Left hindlimb (tissue), 1 donor: ENCODE data around the gene KIF26A.

Experiments
- DNase-seq: peaks from one replicate; pipeline ENCODE4 v3.0.0-alpha.2; 2018

KIF26A gene

DNA sequence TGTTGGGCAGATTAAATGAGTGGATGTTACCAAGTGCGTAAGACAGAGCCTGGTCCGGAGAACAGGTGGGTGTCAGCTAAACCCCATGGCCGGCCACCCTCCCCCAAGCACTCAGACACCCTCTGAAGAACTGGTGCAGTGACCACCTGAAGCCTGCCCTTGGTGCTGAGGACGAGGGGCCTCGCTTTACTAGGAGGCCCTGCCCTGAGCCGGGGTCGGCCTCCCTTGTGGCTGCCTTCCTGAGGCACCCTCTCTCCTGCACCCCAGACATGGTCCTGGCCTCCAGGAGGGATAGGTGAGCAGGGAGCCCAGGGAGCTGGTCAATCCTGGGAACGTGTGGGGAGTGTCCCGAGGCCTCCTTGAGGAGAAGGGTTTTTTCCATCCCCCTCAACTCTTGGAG, 4.9 kb upstream of the KIF26A start:
- DNase-seq = peak; percentile 12

DNA sequence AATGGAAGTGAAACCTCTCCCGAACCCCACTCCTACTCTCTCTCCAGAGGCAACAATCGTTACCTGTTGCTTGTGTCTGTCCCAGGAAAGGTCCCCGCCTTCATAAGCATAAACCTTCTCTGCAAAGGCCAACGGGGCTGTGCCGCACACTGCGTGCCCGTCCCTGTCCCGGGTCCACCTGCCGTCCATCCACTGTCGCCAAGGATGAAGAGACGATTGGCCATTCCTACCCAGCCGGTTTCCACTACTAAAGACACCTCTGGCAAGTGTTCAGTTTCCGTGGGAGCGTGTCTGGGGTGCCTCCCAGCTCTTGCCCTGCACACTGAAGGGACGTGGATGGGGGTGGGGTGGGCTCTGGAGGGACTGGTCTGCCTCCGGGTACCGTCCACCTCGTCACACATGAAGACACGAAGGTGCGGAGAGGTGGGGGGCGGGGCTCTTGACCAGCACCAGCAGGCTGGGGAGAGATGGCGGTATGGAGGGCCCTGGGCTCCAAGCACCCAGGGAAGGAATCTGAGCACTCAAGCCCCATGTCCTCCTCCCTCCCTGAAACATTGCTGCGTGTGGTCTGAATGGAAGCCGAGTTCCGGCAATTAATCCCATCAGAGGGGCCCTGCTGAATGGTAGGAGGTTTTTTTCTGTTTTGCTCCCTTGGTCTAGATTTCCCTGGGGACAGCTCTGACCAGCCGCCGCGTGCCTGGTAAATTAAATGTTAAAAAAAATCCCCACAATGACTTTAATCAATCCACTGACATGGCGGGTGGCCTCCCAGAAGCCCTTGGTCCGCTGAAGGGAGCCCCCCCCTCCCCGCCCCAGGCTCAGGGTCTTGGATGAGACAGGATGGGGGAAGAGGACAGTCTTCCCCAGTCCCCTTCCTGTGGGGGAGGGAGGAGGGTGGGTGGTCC, 4.1 kb upstream of the KIF26A start:
- peak; percentile 25 for DNase-seq

DNA sequence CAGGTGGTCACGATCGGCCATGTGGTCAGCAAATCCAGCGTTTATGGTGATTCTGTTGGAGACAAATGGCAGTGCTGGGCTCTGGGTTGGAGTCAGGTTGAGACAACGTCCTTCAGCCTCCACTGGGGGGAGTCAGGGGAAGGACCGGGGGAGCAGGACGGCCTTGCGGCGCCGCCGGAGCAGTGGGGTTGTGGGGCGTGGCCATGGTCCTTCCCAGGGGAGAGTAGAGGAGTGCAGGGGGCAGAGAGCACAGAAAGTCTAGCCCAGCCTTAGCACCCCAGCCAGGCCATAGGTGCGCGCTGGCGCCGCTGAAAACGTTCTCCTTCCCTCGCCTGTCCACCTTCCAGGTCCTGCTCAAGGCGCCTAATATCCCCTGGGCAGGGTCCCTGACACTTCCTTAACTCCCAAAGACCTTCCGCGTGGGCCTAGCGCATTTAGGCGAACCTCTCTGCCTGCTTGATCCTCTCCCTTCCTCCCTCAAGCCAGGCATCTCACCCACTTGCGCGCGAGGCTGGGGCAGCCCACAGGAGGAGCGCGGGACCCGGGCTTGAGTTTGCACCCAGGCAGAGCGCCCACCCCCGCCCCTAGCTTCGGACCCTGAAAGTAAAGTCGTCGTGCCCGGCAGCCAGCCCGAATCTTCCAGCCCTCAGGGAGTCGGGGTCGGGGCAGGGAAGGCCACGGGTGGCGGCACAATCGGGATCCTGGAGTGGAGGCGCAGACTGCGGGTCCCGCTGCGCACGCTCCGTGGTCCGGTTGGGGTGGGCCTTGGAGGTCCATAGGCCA, 3.1 kb upstream of the KIF26A start:
- DNase-seq = peak; percentile 31

DNA sequence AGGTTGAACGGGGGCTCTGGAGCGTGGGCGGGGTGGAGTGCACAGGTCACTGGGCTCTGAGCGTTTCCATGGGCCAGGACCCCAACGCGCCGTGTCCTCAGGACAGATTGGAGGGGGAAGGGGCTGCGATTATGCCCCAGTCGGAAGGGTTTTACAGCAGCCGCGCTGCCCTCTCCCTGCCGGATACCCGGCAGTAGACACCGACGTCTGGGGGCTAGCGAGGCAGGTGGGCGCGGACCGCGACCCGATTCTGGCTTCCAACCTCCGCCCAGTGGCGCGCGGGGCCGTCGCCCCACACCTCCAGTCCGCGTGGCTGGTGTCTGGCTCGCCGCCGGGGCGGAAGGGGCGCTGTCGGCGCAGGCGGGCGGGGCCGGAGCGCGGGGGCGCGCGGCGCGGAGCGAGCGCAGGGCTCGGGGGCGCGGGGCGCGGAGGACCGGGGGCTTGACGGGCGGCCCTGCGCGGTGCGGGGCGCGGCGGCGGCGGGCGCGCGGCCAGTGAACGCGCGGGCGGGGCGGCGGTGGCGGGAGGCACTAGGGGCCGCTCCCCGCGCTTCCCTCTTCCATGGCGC, 2.4 kb upstream of the KIF26A start:
- DNase-seq = peak; percentile 32

DNA sequence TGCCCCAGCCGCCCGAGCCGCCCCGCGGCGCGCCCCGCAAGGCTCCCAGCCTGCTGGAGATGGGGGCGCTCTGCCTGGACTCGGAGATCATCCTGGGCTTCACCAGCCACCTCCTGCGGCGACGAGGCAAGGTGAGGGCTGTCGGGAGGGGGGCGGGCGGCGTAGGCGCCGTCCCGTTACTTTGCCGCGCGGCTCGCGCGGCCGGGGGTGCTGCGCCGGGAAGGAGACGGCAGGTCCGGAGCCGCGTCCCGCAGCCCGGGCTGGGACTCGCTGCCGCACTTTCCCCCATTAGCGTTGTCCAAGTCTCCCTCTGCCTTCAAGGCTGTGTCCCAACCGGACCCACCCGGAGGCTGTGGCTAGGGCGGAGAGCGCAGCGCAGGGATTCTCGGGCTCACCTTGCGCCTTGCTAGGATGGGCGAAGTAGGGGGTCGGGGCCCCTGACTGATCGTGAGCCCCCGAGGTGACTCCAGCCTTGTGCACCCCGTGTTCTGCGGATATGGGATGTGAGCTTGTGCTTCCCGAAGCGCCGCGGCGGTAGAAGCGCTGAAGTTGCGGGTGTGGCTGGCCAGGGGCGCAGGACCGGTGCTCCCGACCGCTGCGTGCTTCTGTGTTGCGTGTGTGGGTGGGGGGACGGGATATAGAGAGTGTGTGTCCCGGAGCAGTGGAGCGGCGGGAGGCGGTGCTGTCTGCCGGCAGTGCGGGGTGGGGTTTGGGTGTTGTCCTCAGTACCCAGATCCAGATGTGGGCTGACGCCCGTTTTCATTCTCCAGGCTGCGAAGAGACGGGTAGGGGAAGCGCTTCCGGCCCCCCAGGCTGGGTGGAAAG, 1.7 kb upstream of the KIF26A start:
- DNase-seq = peak; percentile 31

DNA sequence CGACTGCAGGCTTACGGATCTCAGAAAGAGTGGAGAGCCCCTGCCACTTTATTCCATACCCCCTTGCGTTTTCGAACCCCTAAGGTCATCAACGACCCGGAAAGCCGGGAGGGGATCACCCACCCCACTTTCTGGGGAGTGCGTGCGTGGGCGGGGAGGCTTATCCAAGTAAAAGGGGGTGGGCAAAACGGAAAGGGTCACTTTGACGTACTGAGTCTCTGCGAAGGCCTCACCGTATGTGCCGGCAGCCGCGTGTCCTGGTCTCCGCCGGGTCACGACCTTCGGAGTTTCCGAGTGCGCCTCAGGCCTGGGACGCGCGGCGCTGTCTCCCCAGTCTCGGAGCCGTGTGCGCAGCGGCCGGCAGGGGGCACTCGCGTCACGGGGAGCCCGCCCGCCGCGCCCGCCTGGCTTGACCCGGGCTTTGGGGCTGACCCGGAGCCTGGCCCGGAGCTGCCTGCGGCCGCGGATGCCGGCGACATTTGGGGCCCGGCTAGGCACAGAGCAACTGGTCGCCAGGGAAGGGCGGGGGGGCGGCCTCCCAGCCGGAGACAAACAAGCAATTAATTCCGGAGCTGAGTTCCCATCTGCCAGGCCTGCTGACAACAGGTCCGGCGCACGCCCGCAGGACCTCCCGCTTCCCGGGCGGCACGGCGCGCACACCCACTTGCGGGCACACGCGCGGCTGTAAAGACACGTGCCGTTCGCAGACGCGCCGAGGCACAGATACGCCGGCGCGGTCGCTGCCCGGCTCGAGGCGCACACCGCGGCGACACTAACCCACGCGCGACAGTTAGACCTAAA, 890 bp upstream of the KIF26A start:
- peak; percentile 80 for DNase-seq

DNA sequence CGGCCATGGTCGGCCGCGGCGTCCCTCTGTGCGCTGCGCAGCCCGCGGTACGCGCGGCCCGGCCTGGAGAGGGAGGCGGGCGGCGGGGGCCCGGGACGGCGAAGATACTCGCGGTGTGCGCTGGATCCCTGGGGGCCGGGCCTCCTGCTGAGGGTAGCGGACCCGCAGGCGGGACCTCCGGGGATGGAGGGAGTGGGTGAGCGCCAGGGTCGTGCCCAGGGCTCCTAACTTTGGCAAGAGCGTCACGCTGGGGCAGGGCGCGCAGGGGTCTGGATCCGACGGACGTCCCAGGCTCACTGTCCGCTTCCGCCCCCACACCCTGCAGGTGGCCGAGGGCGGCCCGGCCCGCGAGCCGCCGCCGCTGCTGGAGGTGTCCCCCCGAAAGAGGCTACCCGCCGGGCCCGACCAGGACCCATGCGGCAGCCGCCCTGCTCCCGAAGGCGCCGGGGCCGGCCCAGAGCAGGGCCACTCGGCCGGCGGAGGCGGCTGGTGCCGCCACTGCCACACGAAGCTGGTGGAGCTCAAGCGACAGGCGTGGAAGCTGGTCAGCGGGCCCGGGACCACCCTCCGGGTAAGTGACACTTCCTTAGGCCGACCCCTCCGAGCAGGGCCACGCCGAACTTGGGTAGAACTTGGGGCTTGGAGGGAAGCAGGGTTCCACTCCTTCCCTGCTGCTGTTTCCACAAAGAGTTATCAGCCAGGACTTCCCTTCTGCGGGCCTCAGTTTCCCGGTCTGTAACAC, 502 bp downstream of the KIF26A start:
- peak; percentile 38 for DNase-seq

DNA sequence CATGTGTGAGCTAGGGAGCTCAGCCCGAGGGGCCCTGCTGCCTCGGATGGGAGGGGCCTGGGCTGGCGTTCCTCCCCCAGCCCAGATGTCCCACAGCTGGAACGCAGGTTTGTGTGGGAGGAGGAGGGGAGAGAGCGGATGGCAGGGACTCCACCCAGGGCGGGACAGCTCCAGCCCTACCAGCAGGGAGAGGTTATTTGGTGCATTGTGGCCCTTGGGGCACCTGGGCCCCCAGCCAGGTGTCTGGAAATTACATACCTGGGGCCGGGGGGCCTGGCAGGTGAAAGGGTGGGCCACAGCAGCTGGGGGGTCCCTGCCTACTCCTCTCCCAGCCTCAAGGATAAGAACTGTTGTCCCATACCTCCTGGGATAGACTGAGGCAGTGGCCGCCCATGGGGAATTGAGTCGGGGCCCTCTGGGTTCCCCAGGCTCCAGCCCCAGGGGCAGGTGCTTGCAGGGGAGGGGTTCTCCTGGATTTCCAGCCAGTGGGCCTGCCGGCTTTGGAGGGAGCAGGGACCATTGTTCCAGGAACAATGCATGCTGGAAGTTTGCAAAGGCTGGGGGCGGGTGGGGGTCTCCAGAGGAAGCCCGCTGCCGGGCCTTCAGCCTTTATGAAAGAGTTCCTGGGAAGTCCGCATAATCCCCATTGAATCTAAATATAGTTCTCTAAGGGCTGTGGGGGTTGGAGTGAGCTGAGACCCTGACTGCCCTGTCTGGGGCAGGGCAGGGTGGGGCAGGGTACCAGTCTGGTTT, 1.2 kb downstream of the KIF26A start:
- peak; percentile 49 for DNase-seq

DNA sequence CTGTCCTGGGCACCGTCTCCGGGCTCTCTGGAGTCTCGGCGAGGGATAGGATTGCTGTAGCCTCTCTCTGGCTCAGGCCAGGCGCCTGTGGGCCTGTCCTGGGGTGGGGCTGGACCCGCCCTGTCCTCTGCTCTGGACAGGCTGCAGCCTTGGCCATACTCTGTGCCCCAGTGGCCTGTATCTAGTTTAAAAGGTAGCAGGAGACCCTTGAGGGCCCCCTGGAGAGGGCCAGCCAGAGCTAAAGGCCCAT, 1.8 kb downstream of the KIF26A start:
- DNase-seq = peak; percentile 36

DNA sequence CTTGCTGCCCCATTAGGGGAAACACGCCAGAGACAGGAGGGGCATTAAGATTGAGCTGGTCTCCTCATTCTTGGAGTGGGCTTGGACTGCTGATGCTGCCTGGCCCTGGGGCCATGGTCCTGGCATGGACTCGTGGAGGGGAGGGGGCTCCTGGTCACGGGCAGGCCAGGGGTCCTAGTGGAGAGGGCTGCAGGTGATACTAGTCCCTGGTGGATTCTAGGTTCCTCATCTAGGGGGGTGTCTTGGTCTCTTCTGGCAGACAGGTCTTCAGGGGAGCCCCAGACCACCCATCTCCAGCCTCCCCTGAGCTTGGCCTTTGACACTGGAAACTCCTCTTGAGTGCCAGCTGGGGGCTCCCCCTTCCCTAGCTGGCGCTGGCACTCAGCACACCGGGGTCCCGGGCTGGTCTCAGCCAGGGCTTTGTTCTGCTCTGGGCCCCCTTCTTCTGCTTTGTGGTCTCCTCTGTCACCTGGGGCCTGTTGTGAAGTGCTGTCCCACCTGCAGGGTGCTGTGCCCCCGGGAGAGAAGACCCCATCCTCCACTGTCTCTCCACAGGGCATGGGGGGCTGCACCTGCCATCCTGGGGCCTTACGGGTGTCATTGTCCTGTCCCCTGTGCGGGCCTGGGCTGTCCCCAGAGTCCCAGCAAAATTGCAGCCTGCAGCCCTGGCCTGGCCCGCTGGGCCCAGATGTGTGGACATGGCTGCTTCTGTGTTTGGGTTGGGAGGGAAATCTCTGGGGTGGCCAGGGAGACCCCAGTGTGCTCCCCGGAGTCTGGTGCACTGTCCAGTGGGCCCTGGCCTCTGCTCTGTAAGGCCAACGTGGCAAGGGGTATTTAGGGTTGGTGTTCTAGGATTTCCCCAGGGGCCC, 2.3 kb downstream of the KIF26A start:
- peak; percentile 15 for DNase-seq

DNA sequence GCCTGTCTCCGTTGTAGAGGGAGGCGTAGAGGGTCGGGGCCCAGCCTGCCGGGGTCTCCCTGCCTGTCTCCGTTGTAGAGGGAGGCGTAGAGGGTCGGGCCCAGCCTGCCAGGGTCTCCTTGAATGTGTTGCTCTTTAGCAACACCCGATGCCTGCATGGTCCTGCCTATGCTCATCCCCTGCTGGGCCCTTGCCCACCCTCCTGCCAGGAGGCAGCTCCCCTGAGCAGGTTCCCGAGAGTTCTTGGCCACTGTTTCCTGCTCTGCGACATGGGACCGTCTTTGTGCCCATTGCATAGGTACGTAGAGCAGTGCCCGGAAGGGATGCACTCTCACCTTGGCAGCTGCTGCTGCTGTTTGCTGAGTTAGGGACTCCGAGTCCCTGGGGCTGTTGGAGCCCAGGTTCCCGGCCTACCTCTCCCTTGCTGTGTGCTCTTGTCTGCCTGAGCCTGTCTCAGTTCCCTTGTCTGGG, 3.3 kb downstream of the KIF26A start:
- DNase-seq = peak; percentile 29

DNA sequence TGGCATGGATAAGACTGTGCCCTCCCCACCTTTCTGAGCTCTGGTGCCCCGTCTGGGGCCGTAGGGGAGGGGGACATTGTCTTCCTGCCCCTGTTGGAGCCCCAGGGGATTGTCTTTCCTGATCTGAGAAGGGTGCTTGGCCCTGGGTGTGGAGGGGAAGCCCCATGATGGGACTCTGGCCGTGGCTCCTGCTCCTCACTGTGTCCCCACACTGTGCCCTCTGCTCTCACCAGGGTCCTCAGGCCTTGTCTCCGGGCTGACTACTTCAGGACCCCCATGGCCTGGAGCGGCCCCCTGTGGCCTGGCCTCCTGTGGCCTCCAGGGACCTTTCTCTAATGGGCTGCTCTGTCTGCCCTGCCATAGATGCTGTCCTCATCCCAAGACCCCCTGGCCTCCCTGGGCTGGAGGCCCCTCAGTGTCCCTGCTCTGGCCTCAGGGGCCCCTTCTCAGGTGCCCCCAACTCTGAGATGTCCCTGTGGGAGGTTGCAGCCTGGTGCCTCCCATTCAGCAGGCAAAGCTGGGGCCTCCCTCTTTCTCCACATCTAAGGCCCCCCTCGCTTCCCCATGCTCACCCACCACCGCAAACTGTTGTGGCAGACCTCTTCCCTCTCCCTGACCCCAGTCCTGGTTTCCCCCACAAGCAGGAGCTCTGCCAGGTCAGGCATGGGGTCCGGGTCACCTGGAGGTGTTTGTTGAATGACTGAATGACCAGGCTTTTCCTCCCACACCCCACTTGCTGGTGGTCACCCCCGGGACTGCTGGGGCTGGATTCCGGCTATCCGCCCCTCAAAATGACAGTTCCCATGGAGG, 4.0 kb downstream of the KIF26A start:
- peak; percentile 21 for DNase-seq

DNA sequence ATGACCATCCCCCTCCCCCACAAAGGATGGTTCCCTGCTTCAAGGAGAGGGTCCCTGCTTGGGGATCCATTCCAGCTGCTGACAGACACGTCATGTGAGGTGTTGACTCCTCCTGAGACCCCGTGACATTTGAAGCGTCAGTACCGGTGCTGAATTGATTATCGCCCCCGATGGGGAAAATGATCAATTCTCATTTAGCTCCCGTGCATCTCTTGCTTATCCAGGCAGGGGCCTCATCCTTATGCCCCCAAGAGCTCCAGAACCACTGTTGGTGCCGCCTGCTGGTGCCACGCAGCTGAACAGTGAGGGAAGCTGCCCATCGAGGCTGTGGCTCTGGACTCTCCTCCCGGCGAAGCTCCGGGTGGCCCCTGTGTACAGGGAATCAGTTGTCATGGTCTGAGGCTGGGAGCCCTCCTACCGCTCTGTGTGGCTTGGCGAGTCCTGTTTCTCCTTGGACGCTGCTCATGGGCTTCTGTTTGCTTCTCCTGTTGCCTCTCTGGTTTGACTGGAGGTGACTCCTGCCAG, 4.6 kb downstream of the KIF26A start:
- DNase-seq = peak; percentile 28

DNA sequence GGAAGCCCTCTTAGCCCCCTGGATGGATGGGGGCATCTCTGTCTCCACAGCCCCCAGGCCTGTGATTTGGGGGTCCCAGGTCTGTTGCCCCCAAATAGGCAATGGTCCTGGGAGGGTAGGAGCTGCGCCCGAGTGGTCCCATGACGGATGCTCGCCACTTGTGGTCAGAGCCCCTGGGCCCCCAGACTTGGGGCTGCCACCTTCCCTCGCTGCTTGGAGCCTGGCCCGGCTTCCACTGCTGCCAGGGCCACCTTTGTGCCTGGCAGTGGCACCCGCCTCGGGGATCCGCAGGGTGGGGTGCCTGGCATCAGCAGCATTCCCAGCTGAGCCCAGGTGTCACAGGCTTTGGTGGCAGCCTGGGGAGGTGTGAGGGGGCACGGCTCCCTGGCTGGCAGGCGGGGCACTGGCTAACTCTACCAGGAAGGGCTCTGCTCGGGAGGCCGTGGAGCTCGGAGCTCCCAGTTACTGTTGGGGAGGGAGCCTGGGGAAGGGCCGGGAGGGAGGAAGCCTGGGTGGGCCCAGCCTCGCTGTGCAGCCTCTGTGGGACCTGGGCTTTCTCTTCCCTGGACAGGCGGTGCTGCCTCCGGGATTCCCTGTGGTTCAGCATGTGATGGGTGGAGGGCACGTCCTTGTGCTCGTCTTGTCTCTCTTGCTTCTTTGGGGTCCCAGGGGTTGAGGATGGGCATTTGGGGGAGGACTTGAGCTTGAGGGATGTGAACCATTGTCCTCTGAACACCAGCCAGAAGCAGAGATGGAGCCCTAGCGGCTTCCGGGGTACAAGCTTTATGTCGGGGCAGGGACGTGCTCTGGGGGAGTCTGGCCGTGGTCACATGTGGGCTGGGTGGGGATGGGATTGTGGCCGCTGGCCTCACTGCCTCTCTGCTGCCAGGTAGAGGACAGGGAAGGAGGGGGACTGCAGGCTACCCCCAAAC, 5.4 kb downstream of the KIF26A start:
- peak; percentile 17 for DNase-seq

DNA sequence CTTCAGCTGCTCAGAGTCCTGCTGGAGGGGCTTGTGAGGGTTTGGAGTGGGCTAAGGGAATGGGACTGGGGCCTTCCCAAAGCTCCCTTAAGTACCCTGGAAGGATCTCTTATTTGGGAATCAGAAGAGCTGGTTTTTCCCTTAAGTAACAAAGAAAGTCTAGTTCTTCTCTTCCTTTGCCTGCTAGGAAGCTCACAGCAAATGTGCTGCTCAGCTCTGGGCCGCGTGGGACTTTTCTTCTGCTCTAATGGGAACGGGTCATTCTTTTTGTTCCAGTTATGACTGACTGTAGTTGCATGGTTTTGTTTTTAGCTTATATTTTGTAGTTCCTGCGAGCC, 6.0 kb downstream of the KIF26A start:
- DNase-seq = no peak

DNA sequence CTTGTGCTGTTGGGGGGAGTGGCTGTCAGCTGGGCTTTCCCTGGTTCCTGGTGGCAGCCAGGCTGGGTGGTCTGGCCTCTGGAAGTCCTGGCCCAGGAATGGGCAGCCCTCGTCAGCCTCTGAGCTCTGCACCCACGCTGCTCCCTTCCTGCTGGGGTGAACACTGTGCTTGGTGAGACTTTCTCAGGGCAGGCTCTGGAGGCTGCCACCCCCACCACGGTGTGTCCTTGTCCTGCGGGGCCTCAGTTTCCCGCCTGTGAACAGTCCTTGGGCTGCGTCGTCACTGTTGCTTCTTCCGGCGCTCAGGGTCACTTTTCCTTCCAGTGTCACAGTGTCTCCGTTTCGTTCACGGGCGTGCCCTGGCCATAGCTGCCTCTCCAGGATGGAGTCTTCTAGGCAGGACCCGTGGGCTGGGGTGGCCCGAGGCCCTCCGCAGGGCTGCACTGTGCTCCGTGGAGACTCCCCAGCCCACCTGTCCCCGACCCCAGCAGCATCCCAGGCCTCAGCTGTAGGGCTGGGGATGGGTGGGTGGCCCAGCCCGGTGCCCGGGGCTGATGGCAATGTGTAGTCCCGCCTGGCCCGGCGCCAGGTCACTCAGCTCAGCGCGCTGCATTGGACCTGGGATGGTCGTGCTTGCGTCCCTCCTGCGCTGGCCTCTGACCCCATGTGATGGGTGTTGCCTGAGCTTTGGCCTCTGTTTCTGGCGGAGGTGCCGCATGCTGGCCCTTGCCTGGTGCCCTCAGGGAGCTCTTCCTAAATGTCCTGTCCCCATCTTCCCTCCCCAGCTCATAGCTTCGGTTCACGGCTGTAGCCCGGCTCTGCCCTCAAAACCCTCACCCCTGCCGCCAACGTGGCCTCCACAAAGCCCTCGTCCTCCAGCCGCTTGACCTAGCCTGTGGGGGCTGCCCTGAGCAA, 6.8 kb downstream of the KIF26A start:
- peak; percentile 27 for DNase-seq
